Activated gamma-delta T cell treated with anti-CD3 and anti-CD28 coated beads, Interleukin-2, amount 50 U/mL, for 16 hours (primary cell): ENCODE data around the gene PLEKHA4.
"Not testable (repeated sequence)": the region's sequence is repeated elsewhere in the genome, so short reads cannot be mapped to it uniquely, and the experiment has no call there.

Experiments used
- DNase-seq: peaks from one replicate; pipeline ENCODE4 v3.0.0-alpha.2; 2020; ENCODE audit warnings: low read depth

The PLEKHA4 gene, protein sequence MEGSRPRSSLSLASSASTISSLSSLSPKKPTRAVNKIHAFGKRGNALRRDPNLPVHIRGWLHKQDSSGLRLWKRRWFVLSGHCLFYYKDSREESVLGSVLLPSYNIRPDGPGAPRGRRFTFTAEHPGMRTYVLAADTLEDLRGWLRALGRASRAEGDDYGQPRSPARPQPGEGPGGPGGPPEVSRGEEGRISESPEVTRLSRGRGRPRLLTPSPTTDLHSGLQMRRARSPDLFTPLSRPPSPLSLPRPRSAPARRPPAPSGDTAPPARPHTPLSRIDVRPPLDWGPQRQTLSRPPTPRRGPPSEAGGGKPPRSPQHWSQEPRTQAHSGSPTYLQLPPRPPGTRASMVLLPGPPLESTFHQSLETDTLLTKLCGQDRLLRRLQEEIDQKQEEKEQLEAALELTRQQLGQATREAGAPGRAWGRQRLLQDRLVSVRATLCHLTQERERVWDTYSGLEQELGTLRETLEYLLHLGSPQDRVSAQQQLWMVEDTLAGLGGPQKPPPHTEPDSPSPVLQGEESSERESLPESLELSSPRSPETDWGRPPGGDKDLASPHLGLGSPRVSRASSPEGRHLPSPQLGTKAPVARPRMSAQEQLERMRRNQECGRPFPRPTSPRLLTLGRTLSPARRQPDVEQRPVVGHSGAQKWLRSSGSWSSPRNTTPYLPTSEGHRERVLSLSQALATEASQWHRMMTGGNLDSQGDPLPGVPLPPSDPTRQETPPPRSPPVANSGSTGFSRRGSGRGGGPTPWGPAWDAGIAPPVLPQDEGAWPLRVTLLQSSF

GRCh38 chr19:48868114-48868886 is at the start of gene PLEKHA4:
Gene PLEKHA4, minus strand, starts transcription at chr19:48868617. Its CDS starts 997 bp downstream, at chr19:48867620.
- no peak for DNase-seq

- DNase-seq = no peak
These were observed 49.7 kb upstream of the PLEKHA4 start for GRCh38 chr19:48918071-48918470.

GRCh38 chr19:48915757-48916156 is 47.3 kb upstream of the PLEKHA4 start:
- DNase-seq = no peak

DNA sequence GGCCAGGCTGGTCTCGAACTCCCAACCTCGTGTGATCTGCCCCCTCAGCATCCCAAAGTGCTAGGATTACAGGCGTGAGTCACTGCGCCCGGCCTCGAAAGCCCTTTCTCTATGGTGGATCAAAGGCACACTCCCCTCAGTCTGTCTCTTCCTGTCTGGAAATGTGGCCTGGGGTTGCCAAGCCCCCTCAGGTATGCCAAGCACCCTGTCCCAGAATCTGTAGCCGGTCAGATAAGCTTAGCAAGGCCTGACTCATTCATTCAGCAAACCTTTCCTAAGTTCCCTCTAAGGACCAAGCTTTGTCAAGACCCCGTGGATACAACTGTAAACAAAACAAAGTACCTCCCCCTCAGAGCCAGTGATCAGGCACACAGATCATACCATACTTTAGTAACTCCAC is 45.8 kb upstream of the PLEKHA4 start:
- DNase-seq = no peak

GRCh38 chr19:48913114-48913889 is 44.9 kb upstream of the PLEKHA4 start:
- DNase-seq = no peak

DNA sequence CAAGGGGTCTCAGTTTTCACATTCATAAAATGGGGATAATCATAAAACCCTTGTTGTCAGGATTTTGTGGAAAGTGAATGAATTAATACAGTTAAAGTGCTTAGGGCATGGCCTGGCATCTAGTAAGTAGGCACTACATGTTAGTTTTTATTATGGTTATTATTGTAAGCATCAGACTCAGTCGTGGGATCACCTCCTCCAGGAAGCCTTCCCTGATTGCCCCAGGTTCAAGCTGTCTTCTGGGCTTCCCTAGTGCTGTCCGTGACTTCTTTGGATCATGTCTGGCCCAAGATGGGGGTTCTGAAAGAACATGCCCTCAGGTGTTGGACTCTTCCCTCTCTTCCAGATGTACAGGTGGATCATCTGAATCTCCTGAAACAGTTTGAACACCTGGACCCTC is 42.4 kb upstream of the PLEKHA4 start:
- DNase-seq = no peak

DNA sequence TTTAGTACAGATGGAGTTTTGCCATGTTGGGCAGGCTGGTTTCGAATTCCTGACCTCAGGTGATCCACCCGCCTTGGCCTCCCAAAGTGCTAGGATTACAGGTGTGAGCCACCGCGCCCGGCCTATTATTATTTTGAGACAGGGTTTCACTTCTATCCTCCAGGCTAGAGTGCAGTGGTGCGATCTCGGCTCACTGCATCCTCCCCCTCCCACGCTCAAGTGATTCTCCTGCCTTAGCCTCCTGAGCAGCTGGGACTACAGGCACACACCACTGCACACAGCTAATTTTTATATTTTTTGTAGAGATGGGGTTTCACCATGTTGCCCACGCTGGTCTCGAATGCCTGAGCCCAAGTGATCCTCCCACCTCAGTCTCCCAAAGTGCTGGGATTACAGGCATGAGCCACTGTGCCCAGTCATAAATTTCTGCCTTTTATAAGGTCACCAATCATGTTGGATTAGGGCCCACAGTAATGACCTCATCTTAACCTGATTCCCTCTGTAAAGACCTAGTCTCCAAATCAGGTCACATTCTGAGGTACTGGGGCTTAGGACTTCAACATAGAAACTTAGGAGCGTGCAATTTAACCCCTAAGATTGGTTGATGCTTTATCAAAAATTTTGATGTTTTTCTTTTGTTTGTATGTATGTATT is 41.1 kb upstream of the PLEKHA4 start:
- not testable (repeated sequence) for DNase-seq

DNA sequence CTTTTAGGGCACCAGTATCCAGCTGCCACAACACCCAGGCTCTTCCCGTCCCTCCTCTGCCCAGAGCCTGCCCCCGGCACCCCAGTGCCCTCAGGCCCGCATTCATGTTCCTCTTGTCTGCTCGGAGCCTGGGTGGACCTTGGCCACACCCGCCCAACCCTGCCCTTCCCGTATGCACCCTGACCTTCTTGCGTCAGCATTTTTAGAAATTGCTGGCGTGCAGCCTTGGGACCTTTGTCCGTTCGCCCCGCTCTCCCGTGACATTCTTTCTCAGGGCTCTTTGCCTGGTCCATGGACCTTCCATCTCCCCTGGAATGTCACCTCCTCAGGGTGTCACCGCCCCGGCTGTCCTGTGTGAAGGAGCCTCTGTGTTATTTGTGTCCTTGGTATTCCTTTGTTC is 39.3 kb upstream of the PLEKHA4 start:
- DNase-seq = no peak

- no peak for DNase-seq
These were observed 37.9 kb upstream of the PLEKHA4 start for GRCh38 chr19:48906324-48906723.

DNA sequence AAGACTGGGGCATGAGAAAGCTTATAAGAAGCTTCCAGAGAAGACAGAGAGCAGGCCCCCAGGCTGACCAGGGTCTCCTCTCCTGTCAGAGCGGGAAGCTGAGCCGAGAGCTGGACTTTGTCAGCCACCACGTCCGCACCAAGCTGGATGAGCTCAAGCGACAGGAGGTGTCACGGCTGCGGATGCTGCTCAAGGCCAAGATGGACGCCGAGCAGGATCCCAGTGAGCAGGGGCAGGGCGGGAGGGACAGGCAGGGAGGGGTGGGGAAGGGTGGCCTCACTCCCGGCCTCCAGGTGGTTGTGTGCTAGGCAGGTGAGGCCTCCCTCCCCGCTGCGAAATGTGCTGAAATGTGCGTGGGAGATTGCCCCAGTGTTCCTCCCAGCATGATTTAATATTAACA is 37.2 kb upstream of the PLEKHA4 start:
- DNase-seq = no peak

GRCh38 chr19:48903788-48904187 is 35.4 kb upstream of the PLEKHA4 start:
- not testable (repeated sequence) for DNase-seq

- DNase-seq = not testable (repeated sequence)
These were observed 33.9 kb upstream of the PLEKHA4 start for GRCh38 chr19:48902291-48902690.

DNA sequence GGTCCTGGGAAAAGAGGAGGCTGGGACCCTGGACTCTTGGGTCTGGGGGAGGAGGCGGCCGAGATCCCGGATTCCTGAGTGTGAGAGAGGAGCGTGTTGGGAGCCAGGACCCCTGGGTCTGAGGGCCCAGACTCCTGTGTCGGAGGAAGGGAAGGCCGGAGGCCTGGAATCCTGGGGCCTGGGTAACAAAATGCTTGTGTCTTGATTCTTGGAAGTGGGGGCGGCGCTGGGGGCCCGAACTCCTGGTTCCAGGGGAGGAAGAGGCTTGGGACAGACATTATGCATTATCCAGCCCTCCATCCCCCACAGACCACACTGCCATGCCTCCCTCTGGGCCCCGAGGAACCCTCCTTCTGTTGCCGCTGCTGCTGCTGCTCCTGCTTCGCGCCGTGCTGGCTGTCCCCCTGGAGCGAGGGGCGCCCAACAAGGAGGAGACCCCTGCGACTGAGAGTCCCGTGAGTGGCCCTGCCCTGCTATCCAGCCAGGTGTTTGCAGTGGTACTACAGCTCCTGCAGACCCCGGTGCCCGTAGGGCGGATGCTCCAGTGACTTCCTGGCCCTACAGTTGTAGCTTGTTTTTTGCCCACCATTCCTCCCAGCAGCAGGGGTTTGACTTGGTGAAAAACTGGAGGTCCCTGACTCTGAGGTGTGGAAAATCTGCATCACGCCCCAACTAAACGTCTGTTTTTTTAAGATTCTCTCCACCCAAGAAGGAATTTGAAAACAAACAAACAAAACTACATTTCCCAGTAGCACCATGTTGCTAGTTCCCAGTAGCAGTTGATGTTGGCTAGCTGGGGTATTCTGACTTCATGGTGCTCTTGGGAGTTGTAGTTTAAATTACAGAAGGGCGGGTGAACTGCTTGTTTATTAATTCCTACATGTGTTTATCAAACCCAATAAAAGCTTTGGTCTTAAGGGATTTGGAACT is 32.3 kb upstream of the PLEKHA4 start:
- no peak for DNase-seq

DNA sequence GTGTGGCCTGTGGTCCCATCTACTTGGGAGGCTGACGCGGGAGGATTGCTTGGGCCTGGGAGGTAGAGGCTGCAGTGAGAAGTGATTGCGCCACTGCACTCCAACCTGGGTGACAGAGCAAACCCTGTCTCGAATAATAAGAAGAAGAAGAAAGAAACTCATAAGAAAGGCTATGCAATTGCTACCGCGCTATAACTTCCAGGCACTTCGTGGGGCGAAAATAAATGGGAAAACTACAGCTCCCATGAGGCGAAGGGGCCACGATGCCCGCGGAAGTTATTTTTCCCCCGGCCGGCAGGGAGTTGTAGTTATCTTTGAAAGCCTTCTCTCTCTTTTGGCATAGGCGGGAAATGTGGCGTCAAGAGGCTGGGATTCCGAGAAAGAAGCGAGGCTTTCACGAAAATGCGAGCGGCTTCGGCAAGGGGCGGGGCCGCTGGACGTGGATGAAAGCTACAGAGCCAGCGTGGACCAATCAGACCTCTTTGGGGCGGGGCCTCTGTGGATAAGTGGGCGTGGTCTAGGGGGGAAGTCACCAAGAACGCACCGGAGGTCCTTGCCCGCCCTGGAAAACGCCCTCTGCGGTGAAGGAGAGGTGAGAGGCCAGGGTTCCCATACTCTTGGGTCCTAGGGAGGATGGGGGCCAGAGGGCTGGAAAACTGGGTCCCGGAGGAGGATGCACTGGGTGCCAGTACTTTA is 31.5 kb upstream of the PLEKHA4 start, which contains the start of gene NUCB1:
Gene NUCB1, plus strand, starts transcription at position 532 of the 696 bp plus-strand sequence. CDS start 485 bp downstream, outside the sequence.
- DNase-seq = peak; percentile 98

DNA sequence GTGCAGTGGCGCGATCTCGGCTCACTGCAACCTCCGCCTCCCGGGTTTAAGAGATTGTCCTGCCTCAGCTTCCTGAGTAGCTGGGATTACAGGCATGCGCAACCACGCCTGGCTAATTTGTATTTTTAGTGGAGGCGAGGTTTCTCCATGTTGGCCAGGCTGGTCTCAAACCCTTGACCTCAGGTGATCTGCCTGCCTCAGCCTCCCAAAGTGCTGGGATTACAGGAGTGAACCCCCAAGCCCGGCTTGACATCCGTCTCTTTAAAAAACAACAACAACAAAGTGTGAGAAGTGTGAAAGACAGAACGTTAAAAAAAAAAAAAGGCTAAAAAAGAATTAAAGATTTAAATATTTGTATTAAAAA is 31.0 kb upstream of the PLEKHA4 start:
- DNase-seq = not testable (repeated sequence)

DNA sequence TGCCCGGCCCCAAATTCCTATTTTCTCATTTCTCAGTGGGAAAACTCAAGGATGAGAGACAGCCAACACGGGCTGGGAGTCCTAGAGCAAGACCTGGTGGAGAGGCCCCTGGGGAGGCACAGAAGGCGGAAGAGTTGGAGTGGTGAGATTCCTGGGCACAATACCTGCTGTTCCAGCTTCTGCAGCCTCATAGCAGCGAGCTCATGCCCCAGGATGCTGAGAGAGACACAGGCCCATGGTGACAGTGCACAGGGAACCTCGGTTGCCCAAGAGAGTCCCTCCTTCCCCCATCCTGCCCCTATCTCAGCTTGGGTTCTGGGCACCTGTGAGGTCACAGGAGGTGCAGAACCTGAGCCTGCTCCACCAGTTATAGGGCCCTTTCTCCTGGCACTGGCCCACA is 28.8 kb upstream of the PLEKHA4 start:
- no peak for DNase-seq

DNA sequence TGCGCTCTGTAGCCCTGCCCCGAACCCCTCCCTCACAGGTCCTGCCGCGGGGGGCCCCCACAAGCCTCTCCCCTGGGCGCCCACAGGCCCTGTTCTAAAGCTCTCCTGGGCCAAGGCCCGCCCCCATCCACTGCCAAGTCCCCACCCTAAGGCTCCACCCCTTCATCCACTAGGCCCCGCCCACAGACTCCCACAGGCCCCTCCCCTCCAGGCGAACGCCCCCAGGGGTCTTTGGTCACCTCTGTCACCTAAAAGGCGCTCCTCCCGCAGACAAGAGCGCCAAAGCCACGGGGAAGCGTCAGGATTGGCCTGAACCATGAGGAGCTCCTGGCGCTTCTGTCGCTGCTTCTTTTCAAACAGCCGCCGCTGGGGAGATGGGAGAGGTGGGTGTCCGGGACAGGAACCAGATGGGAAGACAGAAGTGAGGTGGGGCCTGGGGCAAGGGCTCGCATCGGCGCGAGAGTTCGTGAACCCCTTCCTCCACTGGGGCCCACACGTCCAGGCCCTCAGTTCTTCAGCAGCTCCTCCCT is 27.8 kb upstream of the PLEKHA4 start:
- no peak for DNase-seq

DNA sequence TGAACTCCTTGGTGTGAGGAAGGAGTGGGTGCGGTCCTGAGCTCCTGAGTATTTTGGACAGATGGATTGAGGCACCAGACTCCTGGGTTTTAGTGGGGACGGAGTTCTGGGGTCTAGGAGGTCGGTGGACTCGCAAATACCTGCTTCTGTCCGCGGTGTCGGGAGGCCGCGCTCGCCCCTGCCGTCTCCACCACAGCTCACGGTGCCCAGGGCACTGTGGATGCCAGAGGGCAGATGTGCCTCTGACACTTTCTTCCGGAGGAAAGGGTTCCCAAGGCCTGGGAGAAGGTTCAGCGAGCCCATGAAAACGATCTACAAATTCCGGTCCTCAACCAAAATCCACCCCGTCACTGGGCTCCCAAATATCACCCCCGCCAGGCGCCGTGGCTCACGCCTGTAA is 26.8 kb upstream of the PLEKHA4 start:
- no peak for DNase-seq

GRCh38 chr19:48890551-48890950 is 22.1 kb upstream of the PLEKHA4 start:
- DNase-seq = no peak
